ENCODE results near the gene C2CD3.

GRCh38 chr11:74094393-74094792 is 76.4 kb downstream of the C2CD3 start:
- TF ChIP-seq POLR2AphosphoS5 (IDR thresholded peaks at IDR 0.05; ENCODE audit: low read depth, low read length) (no peak), REST (IDR thresholded peaks at IDR 0.05; ENCODE audit: insufficient read depth in 1 of 2, low read depth in 2 of 2, low read length in 2 of 2) (no peak), TAF1 (IDR thresholded peaks at IDR 0.05; ENCODE audit: borderline replicate concordance, insufficient read depth, low read length) (no peak), SIN3A (IDR thresholded peaks at IDR 0.05; ENCODE audit: borderline replicate concordance, insufficient read depth, low read length) (no peak), FOXP2 (optimal IDR thresholded peaks at IDR 0.05; ENCODE audit: borderline replicate concordance, extremely low read depth, extremely low read length, insufficient read depth) (no peak)
